Glutamatergic neuron (in vitro differentiated cells): ENCODE results near the gene LRRC46. TPM values are rescaled to one million over a fixed set of nuclear protein-coding genes. Genes with fewer than 3 reads are reported as not detected.

Source experiments
- DNase-seq: peaks from one replicate; pipeline ENCODE4 v3.0.0; 2022
- H3K27ac Mint-ChIP-seq: one replicate; pipeline ENCODE4 v1.8.0; 2020; ENCODE audit warnings: mild to moderate bottlenecking, mixed read lengths, inconsistent platforms; ENCODE audit not compliant: unreplicated experiment
- H3K27me3 Mint-ChIP-seq: one replicate; pipeline ENCODE4 v1.8.0; 2020; ENCODE audit warnings: mild to moderate bottlenecking, moderate library complexity, mixed read lengths, inconsistent platforms; ENCODE audit not compliant: unreplicated experiment
- H3K36me3 Mint-ChIP-seq: one replicate; pipeline ENCODE4 v1.8.0; 2020; ENCODE audit warnings: mild to moderate bottlenecking, mixed read lengths, inconsistent platforms; ENCODE audit not compliant: unreplicated experiment
- H3K4me1 Mint-ChIP-seq: one replicate; pipeline ENCODE4 v1.8.0; 2020; ENCODE audit warnings: mild to moderate bottlenecking, low read depth, mixed read lengths, inconsistent platforms; ENCODE audit not compliant: unreplicated experiment
- H3K4me3 Mint-ChIP-seq: one replicate; pipeline ENCODE4 v1.8.0; 2020; ENCODE audit warnings: mild to moderate bottlenecking, mixed read lengths, inconsistent platforms; ENCODE audit not compliant: unreplicated experiment
- H3K9me3 Mint-ChIP-seq: one replicate; pipeline ENCODE4 v1.8.0; 2020; ENCODE audit warnings: mild to moderate bottlenecking, moderate library complexity, mixed read lengths, inconsistent platforms; ENCODE audit not compliant: unreplicated experiment
- CTCF ChIP-seq: fragments of 200-600 bp; sonication (generic); IDR thresholded peaks from one replicate; pipeline ENCODE4 v1.5.0; 2021; ENCODE audit not compliant: partially characterized antibody, unreplicated experiment
- total RNA-seq: library from RNA; stranded (reverse); fragmentation: NEBNext Ultra II Directional; extraction: Animal tissue kit (Norgen Biotek cat#: 25700); gene quantifications from one replicate; pipeline ENCODE4 v1.2.1, GENCODE V29; 2021; ENCODE audit not compliant: unreplicated experiment

The LRRC46 gene
- total RNA-seq, 1 donor from 2014 or later: 1.3 TPM

- no peak for DNase-seq
- H3K27me3 Mint-ChIP-seq: peaks cover 9% of the 10 kb centered on the region
- TF ChIP-seq CTCF: no peak
- peaks cover 3% of the 10 kb centered on the region for H3K4me1 Mint-ChIP-seq
- no peaks in the 10 kb centered on the region for H3K36me3 Mint-ChIP-seq
- H3K27ac Mint-ChIP-seq: no peak overlapping the region
- peaks cover 4% of the 10 kb centered on the region for H3K9me3 Mint-ChIP-seq
- no peak overlapping the region for H3K4me3 Mint-ChIP-seq
These were observed 50.8 kb downstream of the LRRC46 start for GRCh38 chr17:47882247-47882646.

GRCh38 chr17:47882695-47883588, 51.5 kb downstream of the LRRC46 start:
- DNase-seq: no peak
- H3K27ac Mint-ChIP-seq: no peak overlapping the region
- TF ChIP-seq CTCF: no peak
- H3K36me3 Mint-ChIP-seq: no peaks in the 10 kb centered on the region
- H3K4me1 Mint-ChIP-seq: peaks cover 3% of the 10 kb centered on the region
- no peak overlapping the region for H3K4me3 Mint-ChIP-seq
- peaks cover 2% of the 10 kb centered on the region for H3K9me3 Mint-ChIP-seq
- H3K27me3 Mint-ChIP-seq: peaks cover 8% of the 10 kb centered on the region

GRCh38 chr17:47883589-47884426, 52.3 kb downstream of the LRRC46 start:
- no peak for DNase-seq
- Mint-ChIP-seq H3K27me3 (peaks cover 5% of the 10 kb centered on the region), H3K4me1 (no peaks in the 10 kb centered on the region), H3K9me3 (no peaks in the 10 kb centered on the region), H3K4me3 (no peak overlapping the region), H3K27ac (no peak overlapping the region), H3K36me3 (no peaks in the 10 kb centered on the region)
- no peak for TF ChIP-seq CTCF

GRCh38 chr17:47884427-47884740, 52.9 kb downstream of the LRRC46 start:
- no peaks in the 10 kb centered on the region for H3K9me3 Mint-ChIP-seq
- no peak for DNase-seq
- TF ChIP-seq CTCF: no peak
- no peak overlapping the region for H3K4me3 Mint-ChIP-seq
- H3K4me1 Mint-ChIP-seq: no peaks in the 10 kb centered on the region
- no peak overlapping the region for H3K27ac Mint-ChIP-seq
- peaks cover 5% of the 10 kb centered on the region for H3K27me3 Mint-ChIP-seq
- H3K36me3 Mint-ChIP-seq: no peaks in the 10 kb centered on the region
